ENCODE data around the gene UFC1.

DNA sequence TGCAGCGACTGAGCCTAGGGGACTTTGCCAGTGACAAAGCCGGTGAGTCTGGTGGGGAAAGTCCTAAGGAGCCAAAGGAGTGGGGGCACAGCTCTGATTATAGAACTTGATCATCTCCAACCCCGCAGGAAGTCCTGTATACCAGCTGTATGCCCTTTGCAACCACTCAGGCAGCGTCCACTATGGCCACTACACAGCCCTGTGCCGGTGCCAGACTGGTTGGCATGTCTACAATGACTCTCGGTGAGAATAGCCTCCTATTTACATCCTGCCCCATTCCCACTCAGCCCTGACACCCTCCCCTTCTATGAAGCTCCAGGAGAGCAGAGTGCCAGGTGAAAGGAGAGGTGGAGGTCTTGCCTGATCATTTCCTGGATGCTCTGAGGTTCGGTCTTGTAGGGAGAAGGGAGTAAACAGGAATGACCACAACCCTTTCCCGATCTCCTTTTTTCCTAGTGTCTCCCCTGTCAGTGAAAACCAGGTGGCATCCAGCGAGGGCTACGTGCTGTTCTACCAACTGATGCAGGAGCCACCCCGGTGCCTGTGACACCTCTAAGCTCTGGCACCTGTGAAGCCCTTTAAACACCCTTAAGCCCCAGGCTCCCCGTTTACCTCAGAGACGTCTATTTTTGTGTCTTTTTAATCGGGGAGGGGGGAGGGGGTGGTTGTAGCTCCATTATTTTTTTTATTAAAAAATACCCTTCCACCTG, 11.3 kb downstream of the UFC1 start:
- TF ChIP-seq SNAI2 (CRISPR knock-in tag; IDR thresholded peaks at IDR 0.05): no peak
- TF ChIP-seq PPARA (CRISPR knock-in tag; IDR thresholded peaks at IDR 0.05; ENCODE audit: borderline replicate concordance): no peak
- TF ChIP-seq ZFP3 (CRISPR knock-in tag; IDR thresholded peaks at IDR 0.05): no peak
- TF ChIP-seq, protein P1, sequence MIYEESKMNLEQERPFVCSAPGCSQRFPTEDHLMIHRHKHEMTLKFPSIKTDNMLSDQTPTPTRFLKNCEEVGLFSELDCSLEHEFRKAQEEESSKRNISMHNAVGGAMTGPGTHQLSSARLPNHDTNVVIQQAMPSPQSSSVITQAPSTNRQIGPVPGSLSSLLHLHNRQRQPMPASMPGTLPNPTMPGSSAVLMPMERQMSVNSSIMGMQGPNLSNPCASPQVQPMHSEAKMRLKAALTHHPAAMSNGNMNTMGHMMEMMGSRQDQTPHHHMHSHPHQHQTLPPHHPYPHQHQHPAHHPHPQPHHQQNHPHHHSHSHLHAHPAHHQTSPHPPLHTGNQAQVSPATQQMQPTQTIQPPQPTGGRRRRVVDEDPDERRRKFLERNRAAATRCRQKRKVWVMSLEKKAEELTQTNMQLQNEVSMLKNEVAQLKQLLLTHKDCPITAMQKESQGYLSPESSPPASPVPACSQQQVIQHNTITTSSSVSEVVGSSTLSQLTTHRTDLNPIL (CRISPR knock-in tag; IDR thresholded peaks at IDR 0.05; ENCODE audit: low read depth): no peak
- TF ChIP-seq, protein P2, sequence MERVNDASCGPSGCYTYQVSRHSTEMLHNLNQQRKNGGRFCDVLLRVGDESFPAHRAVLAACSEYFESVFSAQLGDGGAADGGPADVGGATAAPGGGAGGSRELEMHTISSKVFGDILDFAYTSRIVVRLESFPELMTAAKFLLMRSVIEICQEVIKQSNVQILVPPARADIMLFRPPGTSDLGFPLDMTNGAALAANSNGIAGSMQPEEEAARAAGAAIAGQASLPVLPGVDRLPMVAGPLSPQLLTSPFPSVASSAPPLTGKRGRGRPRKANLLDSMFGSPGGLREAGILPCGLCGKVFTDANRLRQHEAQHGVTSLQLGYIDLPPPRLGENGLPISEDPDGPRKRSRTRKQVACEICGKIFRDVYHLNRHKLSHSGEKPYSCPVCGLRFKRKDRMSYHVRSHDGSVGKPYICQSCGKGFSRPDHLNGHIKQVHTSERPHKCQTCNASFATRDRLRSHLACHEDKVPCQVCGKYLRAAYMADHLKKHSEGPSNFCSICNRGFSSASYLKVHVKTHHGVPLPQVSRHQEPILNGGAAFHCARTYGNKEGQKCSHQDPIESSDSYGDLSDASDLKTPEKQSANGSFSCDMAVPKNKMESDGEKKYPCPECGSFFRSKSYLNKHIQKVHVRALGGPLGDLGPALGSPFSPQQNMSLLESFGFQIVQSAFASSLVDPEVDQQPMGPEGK (CRISPR knock-in tag; IDR thresholded peaks at IDR 0.05; ENCODE audit: borderline replicate concordance): no peak
- TF ChIP-seq, protein P3, sequence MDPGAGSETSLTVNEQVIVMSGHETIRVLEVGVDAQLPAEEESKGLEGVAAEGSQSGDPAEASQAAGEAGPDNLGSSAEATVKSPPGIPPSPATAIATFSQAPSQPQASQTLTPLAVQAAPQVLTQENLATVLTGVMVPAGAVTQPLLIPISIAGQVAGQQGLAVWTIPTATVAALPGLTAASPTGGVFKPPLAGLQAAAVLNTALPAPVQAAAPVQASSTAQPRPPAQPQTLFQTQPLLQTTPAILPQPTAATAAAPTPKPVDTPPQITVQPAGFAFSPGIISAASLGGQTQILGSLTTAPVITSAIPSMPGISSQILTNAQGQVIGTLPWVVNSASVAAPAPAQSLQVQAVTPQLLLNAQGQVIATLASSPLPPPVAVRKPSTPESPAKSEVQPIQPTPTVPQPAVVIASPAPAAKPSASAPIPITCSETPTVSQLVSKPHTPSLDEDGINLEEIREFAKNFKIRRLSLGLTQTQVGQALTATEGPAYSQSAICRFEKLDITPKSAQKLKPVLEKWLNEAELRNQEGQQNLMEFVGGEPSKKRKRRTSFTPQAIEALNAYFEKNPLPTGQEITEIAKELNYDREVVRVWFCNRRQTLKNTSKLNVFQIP (CRISPR knock-in tag; IDR thresholded peaks at IDR 0.05; ENCODE audit: borderline replicate concordance, low read depth): no peak
- TF ChIP-seq, protein P4, sequence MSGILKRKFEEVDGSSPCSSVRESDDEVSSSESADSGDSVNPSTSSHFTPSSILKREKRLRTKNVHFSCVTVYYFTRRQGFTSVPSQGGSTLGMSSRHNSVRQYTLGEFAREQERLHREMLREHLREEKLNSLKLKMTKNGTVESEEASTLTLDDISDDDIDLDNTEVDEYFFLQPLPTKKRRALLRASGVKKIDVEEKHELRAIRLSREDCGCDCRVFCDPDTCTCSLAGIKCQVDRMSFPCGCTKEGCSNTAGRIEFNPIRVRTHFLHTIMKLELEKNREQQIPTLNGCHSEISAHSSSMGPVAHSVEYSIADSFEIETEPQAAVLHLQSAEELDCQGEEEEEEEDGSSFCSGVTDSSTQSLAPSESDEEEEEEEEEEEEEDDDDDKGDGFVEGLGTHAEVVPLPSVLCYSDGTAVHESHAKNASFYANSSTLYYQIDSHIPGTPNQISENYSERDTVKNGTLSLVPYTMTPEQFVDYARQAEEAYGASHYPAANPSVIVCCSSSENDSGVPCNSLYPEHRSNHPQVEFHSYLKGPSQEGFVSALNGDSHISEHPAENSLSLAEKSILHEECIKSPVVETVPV (CRISPR knock-in tag; IDR thresholded peaks at IDR 0.05): no peak
- TF ChIP-seq ARNTL (CRISPR knock-in tag; IDR thresholded peaks at IDR 0.05; ENCODE audit: borderline replicate concordance, low read depth): no peak
- TF ChIP-seq ZNF70 (CRISPR knock-in tag; IDR thresholded peaks at IDR 0.05): no peak
- TF ChIP-seq ZFP30 (CRISPR knock-in tag; IDR thresholded peaks at IDR 0.05): no peak
- no peak for TF ChIP-seq ZNF8 (CRISPR knock-in tag; IDR thresholded peaks at IDR 0.05)
